ENCODE data around the gene AKIRIN2.
"Not testable (repeated sequence)": the region's sequence is repeated elsewhere in the genome, so short reads cannot be mapped to it uniquely, and the experiment has no call there.

AKIRIN2 gene

DNA sequence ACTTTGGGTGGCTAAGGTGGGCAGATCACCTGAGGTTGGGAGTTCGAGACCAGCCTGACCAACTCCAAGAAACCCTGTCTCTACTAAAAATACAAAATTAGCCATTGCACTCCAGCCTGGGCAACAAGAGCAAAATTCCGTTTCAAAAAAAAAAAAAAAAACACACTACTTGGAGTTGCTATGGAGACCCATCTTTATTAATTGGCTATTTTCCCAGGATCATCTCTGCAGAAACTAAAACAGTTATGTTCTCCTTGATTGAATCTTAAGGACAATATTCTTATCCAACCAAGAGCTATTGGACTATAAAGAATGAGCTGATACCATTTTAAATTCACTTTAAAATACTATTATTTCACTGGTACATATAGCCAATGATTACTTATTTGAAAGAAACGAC lies 14.7 kb downstream of the AKIRIN2 start:
- no peak for DNase-seq (ENCODE audit: low spot score)

DNA sequence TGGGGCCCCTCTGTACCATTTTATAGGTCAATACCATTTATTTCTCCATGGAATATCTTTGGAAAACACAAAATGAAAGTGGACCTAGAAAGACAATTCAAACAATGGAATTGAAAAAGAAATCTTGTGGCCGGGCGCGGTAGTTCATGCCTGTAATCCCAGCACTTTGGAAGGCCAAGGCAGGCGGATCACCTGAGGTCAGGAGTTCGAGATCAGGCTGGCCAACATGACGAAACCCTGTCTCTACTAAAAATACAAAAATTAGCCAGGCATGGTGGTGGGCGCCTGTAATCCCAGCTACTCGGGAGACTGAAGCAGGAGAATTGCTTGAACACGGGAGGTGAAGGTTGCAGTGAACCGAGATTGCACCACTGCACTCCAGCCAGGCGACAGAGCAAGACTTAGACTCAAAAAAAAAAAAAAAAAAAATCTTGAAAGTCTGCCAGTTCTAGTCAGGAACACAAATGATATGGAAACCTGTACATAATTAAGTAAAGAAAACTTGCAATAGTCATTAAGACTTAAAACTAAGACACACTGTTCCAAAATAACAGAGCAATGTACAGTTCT lies 15.3 kb downstream of the AKIRIN2 start:
- not testable (repeated sequence) for DNase-seq (ENCODE audit: low spot score)

DNA sequence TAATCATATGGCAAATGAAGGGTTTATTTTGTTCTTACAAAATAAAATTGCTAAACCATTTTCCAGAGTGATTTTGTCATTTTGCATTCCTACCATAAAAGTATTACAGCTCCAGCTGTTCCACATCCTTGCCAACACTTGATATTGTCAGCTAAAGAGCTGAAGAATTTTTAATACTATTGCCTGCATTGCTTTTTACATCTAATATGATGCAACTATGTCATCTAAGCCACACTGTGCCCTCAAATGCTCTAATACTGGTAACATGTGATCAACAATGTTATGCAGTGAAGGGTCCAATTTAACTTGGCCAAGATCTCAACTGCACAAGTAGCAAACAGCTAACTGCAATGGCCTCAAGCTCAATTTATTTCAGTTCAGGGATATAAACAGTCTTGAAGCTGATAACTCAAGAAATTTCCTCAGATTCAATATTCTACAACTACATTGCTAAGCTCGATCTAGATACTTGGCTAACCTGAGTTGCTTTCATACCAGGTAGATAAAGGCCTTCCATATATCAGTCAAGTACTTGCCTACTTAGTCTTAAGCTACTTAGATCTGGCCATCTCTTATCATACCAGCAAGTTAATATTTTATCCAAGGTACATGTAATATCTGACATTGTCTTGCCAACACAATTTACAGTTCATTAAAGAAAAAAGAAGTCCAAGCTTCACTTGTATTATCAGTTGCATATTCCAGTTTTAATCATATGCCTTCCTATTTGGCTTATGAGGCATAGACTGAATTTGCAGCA lies 17.0 kb downstream of the AKIRIN2 start:
- DNase-seq (ENCODE audit: low spot score), result no peak

DNA sequence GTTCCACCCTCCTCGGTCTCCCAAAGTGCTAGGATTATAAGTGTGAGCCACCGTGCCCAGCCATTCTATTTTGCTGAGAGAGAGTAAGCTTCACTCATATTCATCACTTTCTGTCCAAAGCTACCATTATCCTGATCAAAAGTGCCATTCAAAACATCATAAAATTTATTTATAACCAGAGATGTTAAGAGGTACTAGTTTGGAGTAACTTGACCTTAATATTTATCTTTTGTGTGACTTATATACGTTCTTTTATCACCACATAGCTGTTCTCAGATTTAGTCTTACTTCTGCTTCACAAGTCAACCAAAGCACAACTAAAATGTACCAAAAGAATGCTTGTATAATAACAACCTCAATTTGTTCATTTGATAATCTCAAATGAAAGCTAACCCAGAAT lies 18.1 kb downstream of the AKIRIN2 start:
- no peak for DNase-seq (ENCODE audit: low spot score)

DNA sequence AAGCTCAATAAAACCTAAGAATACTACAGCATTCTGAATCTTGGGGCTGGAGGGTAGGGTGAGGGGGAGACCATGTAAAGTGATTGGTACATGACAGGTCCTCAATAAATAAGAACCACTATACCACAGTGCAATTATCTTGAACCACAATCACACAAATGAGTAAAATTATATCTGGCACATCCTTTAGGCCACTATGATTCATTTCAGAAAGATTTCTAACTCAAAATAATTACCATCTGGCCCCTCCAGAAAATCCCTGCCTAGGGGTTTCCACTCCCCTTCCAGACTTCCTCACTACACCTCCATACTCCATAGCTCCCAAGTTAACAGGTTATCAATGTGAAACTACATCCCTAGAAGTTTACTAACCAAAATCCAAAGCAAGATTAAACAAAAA lies 19.7 kb downstream of the AKIRIN2 start:
- DNase-seq (ENCODE audit: low spot score), result peak; percentile 12

DNA sequence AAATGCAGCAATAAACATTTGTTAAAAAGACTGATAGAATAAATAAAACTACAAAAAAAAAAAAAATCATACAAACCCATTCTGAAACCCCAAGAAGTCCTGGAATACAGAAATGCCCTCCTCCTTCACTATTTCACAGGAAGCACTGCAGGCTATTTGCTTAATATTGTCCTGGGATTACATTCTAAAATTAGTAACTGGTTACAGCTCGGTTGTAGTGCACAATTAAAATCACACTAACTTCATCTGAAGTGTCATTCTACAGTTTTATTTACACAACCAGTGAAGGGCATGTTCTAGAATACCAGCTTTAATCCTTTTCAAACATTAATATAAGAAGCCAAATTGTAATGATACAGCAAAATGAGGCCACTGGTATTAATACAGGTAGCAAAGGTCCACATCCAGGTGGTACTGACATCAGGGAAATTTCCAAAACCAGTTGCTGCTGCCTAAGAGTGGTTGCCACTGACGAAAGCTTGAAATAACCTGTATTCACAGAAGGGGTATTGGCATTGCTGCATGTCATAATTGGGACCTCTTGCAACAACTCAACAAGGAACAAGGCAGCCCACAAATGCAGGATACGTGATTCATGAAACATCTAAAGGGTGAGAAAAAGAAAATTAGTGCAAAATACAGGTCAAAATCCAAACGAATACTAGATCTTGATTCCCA lies 26.9 kb downstream of the AKIRIN2 start:
- no peak for DNase-seq (ENCODE audit: low spot score)

DNA sequence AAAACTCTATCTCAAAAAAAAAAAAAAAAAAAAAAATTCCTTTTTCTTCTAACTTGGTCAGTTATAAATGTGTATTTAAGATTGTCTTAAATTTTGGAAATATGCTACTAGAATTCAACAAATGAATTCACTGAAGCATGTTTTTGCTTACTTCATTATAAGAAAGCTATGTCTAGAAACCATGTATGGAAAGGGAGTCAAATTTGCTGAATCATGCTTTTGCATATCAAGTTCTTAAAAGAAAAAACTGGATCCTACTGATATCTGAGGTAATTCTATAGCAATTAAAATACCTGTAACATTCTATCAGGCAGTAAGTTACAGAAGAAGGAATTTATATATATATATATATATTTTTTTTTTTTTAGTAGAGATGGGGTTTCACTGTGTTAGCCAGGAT lies 27.7 kb downstream of the AKIRIN2 start:
- DNase-seq (ENCODE audit: low spot score), result no peak

DNA sequence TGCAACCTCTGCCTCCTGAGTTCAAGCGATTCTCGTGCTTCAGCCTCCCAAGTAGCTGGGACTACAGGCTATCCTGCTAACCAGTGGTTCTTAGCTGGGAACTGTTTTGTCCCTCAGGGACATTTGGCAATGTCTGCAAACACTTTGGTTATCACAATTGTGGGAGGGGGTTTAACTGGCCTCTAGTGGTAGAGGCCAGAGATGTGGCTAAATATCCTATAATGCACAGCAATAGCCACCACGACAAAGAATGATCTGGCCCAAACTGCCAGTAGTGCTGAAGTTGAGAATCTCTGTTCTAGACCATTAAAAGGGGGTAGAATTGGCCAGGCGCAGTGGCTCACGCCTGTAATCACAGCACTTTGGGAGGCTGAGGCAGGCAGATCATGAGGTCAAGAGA lies 28.8 kb downstream of the AKIRIN2 start:
- no peak for DNase-seq (ENCODE audit: low spot score)

DNA sequence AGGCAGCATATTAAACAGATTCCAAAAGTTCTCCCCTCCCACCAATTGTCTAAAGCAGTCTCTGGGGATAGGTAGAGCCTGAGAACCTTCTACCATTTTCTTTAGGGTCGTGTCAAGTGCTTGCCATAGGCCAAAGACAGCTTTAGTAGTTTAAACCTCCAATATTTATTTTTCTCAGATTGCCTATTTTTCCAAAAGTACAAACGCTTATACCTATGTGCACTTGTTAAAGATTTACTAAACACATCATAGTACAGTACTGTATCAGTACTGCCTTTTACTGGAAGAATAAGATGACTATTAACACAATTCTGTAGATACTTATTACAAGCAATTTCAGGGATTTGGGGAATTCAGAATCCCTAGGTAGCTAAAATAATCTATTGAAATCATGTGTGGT lies 29.4 kb downstream of the AKIRIN2 start:
- no peak for DNase-seq (ENCODE audit: low spot score)

DNA sequence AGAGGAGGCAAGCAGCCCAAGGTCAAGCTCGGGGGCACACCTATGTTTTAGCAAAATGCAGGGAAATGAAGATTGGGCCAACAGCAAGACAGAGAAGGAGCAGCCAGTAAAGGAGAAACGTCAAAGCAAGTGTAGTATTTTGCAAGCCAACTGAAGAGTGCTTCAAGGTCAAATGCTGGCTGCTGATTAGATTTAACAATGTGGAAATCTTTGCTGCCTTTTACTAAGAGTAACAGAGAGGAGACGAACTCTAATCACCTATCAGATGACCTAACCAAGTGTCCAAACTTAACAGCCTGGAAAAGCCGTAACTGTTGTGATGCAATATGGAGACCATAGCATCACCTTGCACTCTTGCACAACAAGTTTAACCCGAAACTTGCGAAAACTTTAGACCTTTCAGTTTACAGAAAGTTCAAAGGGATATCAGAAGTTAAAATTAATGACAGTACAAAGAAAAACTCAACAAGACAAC lies 30.4 kb downstream of the AKIRIN2 start:
- no peak for DNase-seq (ENCODE audit: low spot score)

DNA sequence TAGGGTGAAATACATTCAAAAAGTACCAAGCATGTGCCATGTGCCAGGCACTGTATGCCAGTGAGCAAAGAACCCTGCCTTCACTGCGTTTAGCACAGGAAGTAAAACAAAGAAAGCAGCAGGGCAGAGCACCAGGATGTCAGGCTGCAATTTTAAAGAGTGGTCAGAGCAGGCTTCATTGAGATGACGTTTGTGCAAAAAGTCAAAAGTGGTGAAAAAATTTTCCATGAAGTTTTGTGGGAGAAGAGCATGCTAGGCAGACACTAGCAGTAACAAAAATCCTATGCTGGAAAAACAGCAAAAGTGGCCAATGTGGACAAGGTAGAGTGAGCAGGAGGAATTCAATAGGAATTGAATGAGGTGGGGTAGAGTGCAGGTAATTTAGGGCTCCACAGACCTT lies 31.3 kb downstream of the AKIRIN2 start:
- DNase-seq (ENCODE audit: low spot score), result no peak

DNA sequence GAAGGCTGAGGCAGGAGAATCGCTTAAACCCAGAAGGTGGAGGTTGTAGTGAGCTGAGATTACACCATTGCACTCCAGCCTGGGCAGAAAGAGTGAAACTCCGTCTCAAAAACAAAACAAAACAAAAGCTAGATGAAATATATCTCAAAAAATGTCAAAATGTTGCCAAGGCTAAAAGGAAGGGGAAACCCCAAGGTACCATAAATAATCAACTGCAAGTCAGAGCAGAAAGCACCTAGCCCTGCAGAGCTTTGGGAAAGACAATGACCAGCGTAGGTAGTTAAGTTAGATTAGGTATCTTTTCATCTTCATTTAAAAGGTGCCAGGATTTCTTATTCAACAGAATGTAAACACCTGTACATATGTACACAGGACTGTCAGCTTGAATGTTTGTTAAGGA lies 33.0 kb downstream of the AKIRIN2 start:
- DNase-seq (ENCODE audit: low spot score), result no peak

DNA sequence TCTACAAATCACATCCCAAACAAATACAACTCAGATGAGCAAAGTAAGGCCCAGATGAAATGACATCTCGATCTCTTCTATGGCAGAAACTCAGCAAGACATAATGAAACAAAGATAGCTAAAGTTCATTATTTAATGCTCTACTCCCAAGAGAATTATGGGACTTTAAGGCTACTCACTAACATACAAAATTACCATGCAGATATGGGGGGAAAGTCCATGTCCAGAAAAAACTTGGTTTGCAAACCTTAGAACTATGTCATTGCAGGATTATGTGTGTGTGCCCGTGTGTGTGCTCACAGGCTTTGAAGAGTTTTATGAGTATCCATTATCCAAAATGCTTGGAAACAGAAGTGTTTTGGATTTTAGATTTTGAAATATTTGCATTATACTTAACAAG lies 34.0 kb downstream of the AKIRIN2 start:
- no peak for DNase-seq (ENCODE audit: low spot score)

DNA sequence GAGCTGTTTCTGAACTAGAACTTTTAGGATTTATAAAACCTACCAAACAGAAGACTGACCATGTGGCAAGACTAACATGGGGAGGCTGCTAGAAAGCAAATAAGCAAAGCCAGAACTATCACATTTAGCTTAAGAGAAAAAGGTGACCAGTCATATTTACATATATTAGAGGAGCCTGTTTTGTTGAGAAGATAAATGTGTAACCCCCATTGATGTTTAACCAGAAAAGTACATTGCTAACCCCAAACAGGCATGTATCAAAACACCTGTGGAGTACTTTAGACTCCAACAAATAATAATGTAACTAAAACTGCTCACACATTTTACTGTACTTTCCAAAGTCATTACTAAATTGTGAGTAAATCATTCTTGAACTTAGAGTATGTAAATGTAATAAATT lies 35.0 kb downstream of the AKIRIN2 start:
- DNase-seq (ENCODE audit: low spot score), result no peak

DNA sequence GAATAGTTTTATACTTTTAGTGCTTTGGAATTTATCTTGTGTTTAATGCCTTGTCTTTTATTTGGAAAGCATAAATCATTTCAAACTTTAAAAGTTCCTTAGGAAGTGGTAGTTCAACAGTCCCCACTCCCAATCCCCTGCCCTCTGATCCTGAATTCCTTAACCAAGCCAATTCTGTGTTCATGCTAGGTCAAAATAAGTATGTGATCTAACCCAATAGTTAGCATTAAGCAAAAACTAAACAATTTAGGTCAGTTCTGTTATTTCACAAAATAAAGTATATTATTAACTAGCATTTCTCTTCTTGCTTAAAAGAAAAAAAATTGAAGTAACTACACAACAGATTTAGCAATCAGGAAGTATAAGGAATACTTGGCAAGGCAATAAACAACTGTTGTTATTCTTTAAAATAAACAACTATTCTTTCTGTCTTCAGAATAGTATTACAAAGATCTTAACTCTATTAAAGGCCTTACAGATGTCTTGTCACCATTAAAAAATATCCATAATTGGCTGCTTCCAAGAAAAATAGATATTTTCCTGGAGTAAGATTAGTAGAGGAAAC lies 37.0 kb downstream of the AKIRIN2 start:
- no peak for DNase-seq (ENCODE audit: low spot score)

DNA sequence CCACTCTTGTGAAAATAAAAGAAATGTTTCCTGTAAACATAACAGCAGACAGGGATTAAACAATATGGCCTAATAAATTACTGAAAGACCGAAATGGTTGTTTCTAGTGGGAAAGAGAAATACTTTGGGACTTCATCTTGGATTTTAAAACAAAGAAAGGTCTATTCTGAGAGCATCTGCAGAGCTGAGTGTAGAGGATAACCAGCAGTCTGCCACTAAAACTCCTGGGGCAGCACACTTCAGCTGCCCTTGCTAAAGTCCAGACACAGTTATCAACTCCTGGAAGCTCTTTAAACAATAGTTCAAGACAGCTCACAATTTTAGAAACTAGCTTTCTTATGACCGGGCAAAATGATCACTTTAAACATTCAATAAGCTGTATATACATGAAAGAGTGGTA lies 38.6 kb downstream of the AKIRIN2 start:
- DNase-seq (ENCODE audit: low spot score), result no peak

DNA sequence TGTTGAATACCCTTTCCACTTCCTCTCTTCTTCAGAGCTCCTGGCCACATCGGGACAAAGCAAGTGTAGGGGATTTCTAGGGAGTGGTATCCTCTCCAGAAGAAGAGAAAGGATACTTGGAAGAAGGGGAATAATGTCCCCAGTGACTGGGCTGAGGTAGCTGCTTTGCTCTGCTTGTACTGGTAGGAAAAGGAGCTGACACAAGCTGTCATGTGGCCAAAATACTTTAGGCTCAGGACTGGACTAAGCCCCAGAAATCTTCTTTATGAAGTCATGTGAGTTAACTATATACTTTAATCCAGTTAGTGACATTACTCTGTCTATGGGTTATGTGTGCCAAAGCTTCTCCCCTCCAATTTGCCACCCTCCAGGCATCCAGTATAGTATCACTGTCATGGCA lies 40.5 kb downstream of the AKIRIN2 start:
- peak; percentile 6 for DNase-seq (ENCODE audit: low spot score)

DNA sequence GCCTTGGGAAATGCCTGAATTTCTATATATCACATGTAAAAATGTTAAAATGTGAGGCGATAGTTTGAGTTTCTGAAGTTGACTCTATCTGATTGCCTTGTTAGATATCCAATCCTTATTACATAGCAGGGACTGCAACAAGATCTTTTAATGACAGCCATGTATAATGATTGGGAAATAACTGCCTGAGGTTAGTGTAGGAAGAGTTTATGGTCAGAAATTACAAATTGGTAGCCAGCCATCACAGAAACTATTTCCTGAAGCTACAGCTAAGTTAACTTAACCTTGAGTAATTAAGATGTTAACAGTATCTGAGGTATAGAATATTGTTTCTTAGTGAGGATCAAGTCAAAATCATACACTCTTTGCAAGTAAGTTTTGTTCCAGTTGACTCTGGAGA lies 41.0 kb downstream of the AKIRIN2 start:
- DNase-seq (ENCODE audit: low spot score), result peak; percentile 35

DNA sequence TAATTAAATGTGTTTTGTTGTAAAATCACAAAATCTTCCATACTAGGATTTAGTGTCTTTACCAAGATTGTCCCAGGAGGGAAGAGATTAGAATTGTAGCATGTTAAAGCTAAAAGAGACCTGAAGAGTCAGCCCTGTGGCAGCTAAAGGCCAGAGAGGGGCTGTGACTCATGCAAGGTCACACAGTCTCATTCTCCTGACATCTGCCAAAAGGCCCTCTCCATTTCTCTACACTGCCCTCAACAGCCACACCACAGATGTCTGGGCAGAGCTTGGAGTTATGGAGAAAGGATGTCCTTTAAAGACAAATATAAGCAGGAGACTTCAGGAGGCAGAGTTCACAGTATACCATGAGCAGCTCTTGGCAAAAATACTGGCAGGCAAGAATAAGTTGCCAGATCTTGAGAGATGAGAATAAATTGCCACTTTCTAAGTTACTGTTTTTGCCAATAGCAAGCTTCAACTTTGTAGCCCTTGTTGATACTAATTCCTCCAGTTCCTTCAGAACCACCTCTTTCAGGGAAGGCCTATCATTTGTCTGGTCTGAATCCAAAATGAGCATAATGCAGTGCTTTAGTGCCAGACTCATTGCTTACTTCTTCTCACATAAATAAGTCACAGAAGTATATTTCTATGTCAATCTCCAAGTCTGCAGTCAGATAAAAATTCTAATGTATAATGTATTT lies 41.7 kb downstream of the AKIRIN2 start:
- DNase-seq (ENCODE audit: low spot score), result peak; percentile 76

DNA sequence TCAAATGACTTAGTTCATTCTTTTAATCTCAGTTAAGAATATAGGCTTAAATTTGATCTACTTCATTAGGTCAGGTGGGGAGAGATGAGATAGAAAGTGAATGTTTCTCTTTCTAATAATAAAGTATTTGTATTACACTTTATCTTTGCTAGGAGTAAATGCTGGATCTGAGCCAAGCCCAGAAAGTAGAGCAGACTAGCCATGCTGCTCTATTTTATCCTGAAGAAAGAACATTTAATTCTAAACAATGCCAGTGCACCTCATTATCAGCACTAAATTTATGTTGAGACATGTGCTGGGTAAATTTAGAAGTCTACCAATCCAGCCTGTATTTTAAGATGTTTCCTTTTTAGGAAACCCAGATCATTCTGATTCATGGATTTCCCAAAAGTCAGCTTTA lies 43.5 kb downstream of the AKIRIN2 start:
- no peak for DNase-seq (ENCODE audit: low spot score)

DNA sequence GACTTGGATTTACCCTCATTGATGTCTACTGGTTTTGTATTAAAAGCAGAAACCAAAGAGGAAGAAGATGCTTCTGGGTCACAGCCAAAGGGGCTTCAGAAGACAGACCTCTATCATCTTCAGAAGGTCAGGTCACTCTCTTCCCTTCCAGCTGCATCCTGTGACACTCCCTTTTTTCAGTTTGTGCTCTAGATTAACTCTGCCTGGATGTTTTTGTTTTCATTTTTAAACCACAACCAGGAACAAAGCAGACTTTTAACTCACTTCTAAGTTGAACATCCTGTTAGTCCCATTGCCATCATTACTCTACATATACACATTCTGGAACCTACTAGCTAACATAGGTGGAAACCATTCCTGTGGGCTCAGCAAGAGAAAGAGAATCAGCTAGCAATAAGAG lies 45.2 kb downstream of the AKIRIN2 start:
- no peak for DNase-seq (ENCODE audit: low spot score)

DNA sequence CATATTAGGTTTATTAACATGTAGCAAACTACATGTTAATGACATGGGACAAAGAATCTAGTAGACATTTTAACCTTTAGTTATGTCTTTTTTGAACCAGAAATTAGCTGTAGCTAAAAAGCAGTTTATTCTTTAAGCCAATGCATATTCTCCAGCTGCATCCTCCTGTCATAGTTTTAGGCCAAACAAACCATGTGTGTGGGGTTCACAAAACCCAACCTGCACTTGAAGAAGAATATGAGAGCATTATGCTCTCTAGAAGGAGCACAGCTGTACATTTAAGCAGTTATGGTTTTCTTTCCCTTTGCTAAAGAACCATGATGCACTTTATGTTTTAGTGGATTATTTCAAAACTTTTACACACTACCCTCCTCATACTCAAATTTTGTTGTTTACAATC lies 46.2 kb downstream of the AKIRIN2 start:
- DNase-seq (ENCODE audit: low spot score), result no peak

Data from AG08395 (cell line).